CD14-positive monocyte (primary cell): ENCODE measurements around the gene ARHGEF1. TPM values are rescaled to one million over a fixed set of nuclear protein-coding genes. Genes with fewer than 3 reads are reported as not detected.

Source experiments
- DNase-seq, 3 donors: peaks; one replicate each; pipeline ENCODE4 v3.0.0-alpha.2; 2011 to 2022
- H2AFZ ChIP-seq: 2 replicates; pipeline ENCODE4 v1.6.0; 2012; ENCODE audit warnings: mild to moderate bottlenecking, low read depth, low read length, inconsistent platforms; ENCODE audit not compliant: insufficient read depth, poor library complexity, severe bottlenecking
- H3K27ac ChIP-seq, 2 donors: 1 replicate in 1 of 2; 2 replicates in 1 of 2; pipeline ENCODE4 v1.5.1; 2012 to 2013; ENCODE audit warnings: low read length in 2 of 2, control low read depth in 1 of 2, inconsistent platforms in 1 of 2, low read depth in 1 of 2, mild to moderate bottlenecking in 1 of 2
- H3K27me3 ChIP-seq, 2 donors: one replicate each; pipeline versions ENCODE4 v1.6.0 to v1.6.1; 2011 to 2013; ENCODE audit warnings: low read length in 2 of 2; ENCODE audit not compliant: control insufficient read depth in 2 of 2, insufficient read depth in 2 of 2
- H3K36me3 ChIP-seq, 2 donors: replicated peaks in 1 of 2; 1 replicate in 1 of 2; 2 replicates in 1 of 2; pipeline versions ENCODE4 v1.5.1 to v1.6.1; 2012 to 2013; ENCODE audit warnings: low read length in 2 of 2, control low read depth in 1 of 2, inconsistent platforms in 1 of 2, mild to moderate bottlenecking in 1 of 2; ENCODE audit not compliant: insufficient read depth in 2 of 2, control insufficient read depth in 1 of 2
- H3K4me1 ChIP-seq, 2 donors: 1 replicate in 1 of 2; 2 replicates in 1 of 2; pipeline versions ENCODE4 v1.5.1 to v1.6.1; 2012 to 2013; ENCODE audit warnings: low read length in 2 of 2, control low read depth in 1 of 2, inconsistent platforms in 1 of 2, mild to moderate bottlenecking in 1 of 2, moderate library complexity in 1 of 2; ENCODE audit not compliant: insufficient read depth in 2 of 2, control insufficient read depth in 1 of 2
- H3K4me2 ChIP-seq: replicated peaks from 2 replicates; pipeline ENCODE3; 2012; ENCODE audit warnings: low read length, moderate library complexity, mild to moderate bottlenecking; ENCODE audit not compliant: poor library complexity, severe bottlenecking; ENCODE audit errors: extremely low read depth
- H3K4me3 ChIP-seq, 3 experiments: fragments of 200-600 bp in 1 of 3; sonication (generic) in 1 of 3; replicated peaks in 1 of 3; 1 replicate in 2 of 3; 2 replicates in 1 of 3; pipeline ENCODE4 v1.5.1; 2011 to 2013; ENCODE audit warnings: low read length in 3 of 3, mild to moderate bottlenecking in 3 of 3, control low read depth in 2 of 3, low read depth in 2 of 3, inconsistent platforms in 1 of 3, moderate library complexity in 1 of 3
- H3K79me2 ChIP-seq: 2 replicates; pipeline ENCODE4 v1.6.0; 2012; ENCODE audit warnings: mild to moderate bottlenecking, control low read depth, inconsistent platforms, low read length, moderate library complexity; ENCODE audit not compliant: insufficient read depth
- H3K9ac ChIP-seq: 2 replicates; pipeline ENCODE4 v1.6.0; 2017; ENCODE audit warnings: low read length, mild to moderate bottlenecking; ENCODE audit not compliant: insufficient read depth, poor library complexity, severe bottlenecking
- H3K9me3 ChIP-seq, 2 donors: replicated peaks in 1 of 2; 1 replicate in 1 of 2; 2 replicates in 1 of 2; pipeline versions ENCODE4 v1.5.1 to v1.6.1; 2012 to 2013; ENCODE audit warnings: low read length in 2 of 2, control low read depth in 1 of 2; ENCODE audit not compliant: control insufficient read depth in 1 of 2, insufficient read depth in 1 of 2
- H4K20me1 ChIP-seq: 2 replicates; pipeline ENCODE4 v1.6.0; 2012; ENCODE audit warnings: mild to moderate bottlenecking, low read length, control low read depth, moderate library complexity; ENCODE audit not compliant: insufficient read depth
- H3K27ac Mint-ChIP-seq, 7 donors: one replicate each; pipeline ENCODE4 v1.8.0; 2020; ENCODE audit warnings: mild to moderate bottlenecking in 7 of 7, mixed read lengths in 7 of 7, moderate library complexity in 6 of 7, inconsistent platforms in 2 of 7
- H3K27me3 Mint-ChIP-seq, 3 donors: one replicate each; pipeline ENCODE4 v1.8.0; 2021 to 2022; ENCODE audit warnings: low read depth in 3 of 3, mild to moderate bottlenecking in 3 of 3, mixed read lengths in 3 of 3, moderate library complexity in 3 of 3, inconsistent platforms in 1 of 3
- H3K36me3 Mint-ChIP-seq, 2 donors: one replicate each; pipeline ENCODE4 v1.8.0; 2020; ENCODE audit warnings: mixed read lengths in 2 of 2, inconsistent platforms in 1 of 2, mild to moderate bottlenecking in 1 of 2
- H3K4me1 Mint-ChIP-seq: one replicate; pipeline ENCODE4 v1.8.0; 2020; ENCODE audit warnings: mild to moderate bottlenecking, mixed read lengths
- H3K4me3 Mint-ChIP-seq, 2 donors: one replicate each; pipeline ENCODE4 v1.8.0; 2020; ENCODE audit warnings: mild to moderate bottlenecking in 2 of 2, mixed read lengths in 2 of 2, moderate library complexity in 1 of 2
- H3K9me3 Mint-ChIP-seq, 7 donors: one replicate each; pipeline ENCODE4 v1.8.0; 2020 to 2022; ENCODE audit warnings: mixed read lengths in 7 of 7, mild to moderate bottlenecking in 6 of 7, moderate library complexity in 6 of 7, inconsistent platforms in 2 of 7
- CTCF ChIP-seq: fragments of 200-600 bp; IDR thresholded peaks from one replicate; pipeline ENCODE4 v1.8.0; 2022; ENCODE audit warnings: antibody characterized with exemption, mild to moderate bottlenecking
- WGBS: methylation state at CpG from one replicate; pipeline ENCODE4 v1.1.5; 2013; ENCODE audit warnings: missing lambda C conversion rate; ENCODE audit not compliant: insufficient coverage; 5-methylcytosine and 5-hydroxymethylcytosine counted together
- intact Hi-C, 2 donors: fragments of 100-400 bp; cut with micrococcal nuclease; formaldehyde crosslinking; loops; one replicate each; pipeline versions ENCODE4 v1.15.0 to v1.15.1; 2023
- polyA plus RNA-seq, 3 donors: library from polyadenylated mRNA; depleted of rRNA in 1 of 3; unstranded in 2 of 3; stranded (reverse) in 1 of 3; fragments of 300-500 nt in 2 of 3; fragments of >200 nt in 1 of 3; fragmentation: Illumina TruSeq in 2 of 3; gene quantifications; 1 replicate in 2 of 3; 2 replicates in 1 of 3; pipeline ENCODE4 v1.2.3, GENCODE V29; 2012 to 2021

ARHGEF1 gene
- polyA plus RNA-seq, 3 donors, result 82.8 to 622 (median 95.5) TPM

- peaks cover 0 to 1% (median 0%) of the 10 kb centered on the region in 3 donors for H3K27me3 Mint-ChIP-seq
- peaks cover 60% of the 10 kb centered on the region for H3K4me1 Mint-ChIP-seq
- Histone ChIP-seq H3K27ac (no peak overlapping the region), H3K9me3 (no peaks in the 10 kb centered on the region), H4K20me1 (peaks cover 7% of the 10 kb centered on the region), H3K9ac (no peak overlapping the region), H3K79me2 (peaks cover 18% of the 10 kb centered on the region), H3K4me3 (no peak overlapping the region), H3K27me3 (no peaks in the 10 kb centered on the region), H3K4me1 (peaks cover 58 to 74% of the 10 kb centered on the region in 2 donors), H2AFZ (no peak overlapping the region), H3K36me3 (no peaks in the 10 kb centered on the region), H3K4me2 (no peak overlapping the region)
- intact Hi-C loops, result loop anchor here in 1 of 2 donors (5.0 kb wide), 2 partner anchors 53 to 78 kb away; partner anchors contain the start of gene RABAC1
- no peak for TF ChIP-seq CTCF
- 17% methylated on average over 1 of the region's 7 CpGs for WGBS
- H3K36me3 Mint-ChIP-seq, result peaks cover 0 to 1% of the 10 kb centered on the region in 2 donors
- H3K9me3 Mint-ChIP-seq, result peaks cover 0 to 4% (median 0%) of the 10 kb centered on the region in 7 donors
- H3K27ac Mint-ChIP-seq, result peak overlapping the region in 2 of 7 donors; percentile 6 to 37
- no peak for DNase-seq
- H3K4me3 Mint-ChIP-seq, result no peak overlapping the region
Measured at GRCh38 chr19:41879670-41880328, 3.2 kb upstream of the ARHGEF1 start.

GRCh38 chr19:41880329-41880708, 2.7 kb upstream of the ARHGEF1 start:
- intact Hi-C loops, result loop anchor here in 1 of 2 donors (5.0 kb wide), 2 partner anchors 52 to 77 kb away; partner anchors contain the start of gene RABAC1
- peaks cover 0 to 4% of the 10 kb centered on the region in 2 donors for H3K36me3 ChIP-seq
- no peak for TF ChIP-seq CTCF
- peak overlapping the region in 2 of 7 donors; percentile 6 to 37 for H3K27ac Mint-ChIP-seq
- WGBS, result no CpG with 5 or more reads among the region's 5 CpGs
- H3K4me1 Mint-ChIP-seq, result peaks cover 62% of the 10 kb centered on the region
- H3K4me3 ChIP-seq, result no peak overlapping the region
- H3K9me3 Mint-ChIP-seq, result peaks cover 0 to 4% (median 0%) of the 10 kb centered on the region in 7 donors
- H3K9me3 ChIP-seq, result no peaks in the 10 kb centered on the region
- H3K9ac ChIP-seq, result no peak overlapping the region
- peaks cover 2 to 5% of the 10 kb centered on the region in 2 donors for H3K36me3 Mint-ChIP-seq
- H3K79me2 ChIP-seq, result peaks cover 23% of the 10 kb centered on the region
- no peak overlapping the region for H3K4me2 ChIP-seq
- no peak overlapping the region for H3K27ac ChIP-seq
- DNase-seq, result no peak
- H3K4me3 Mint-ChIP-seq, result no peak overlapping the region
- peaks cover 0 to 1% (median 0%) of the 10 kb centered on the region in 3 donors for H3K27me3 Mint-ChIP-seq
- H3K27me3 ChIP-seq, result no peaks in the 10 kb centered on the region
- H3K4me1 ChIP-seq, result peaks cover 62 to 77% of the 10 kb centered on the region in 2 donors
- peaks cover 12% of the 10 kb centered on the region for H4K20me1 ChIP-seq
- H2AFZ ChIP-seq, result no peak overlapping the region
